Fibroblast of skin of right biceps (primary cell): Measurements from ENCODE around the gene ZDHHC22.

Experiments
- DNase-seq: peaks from one replicate; pipeline ENCODE4 v3.0.0-alpha.2; 2013

ZDHHC22 gene, protein sequence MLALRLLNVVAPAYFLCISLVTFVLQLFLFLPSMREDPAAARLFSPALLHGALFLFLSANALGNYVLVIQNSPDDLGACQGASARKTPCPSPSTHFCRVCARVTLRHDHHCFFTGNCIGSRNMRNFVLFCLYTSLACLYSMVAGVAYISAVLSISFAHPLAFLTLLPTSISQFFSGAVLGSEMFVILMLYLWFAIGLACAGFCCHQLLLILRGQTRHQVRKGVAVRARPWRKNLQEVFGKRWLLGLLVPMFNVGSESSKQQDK

DNA sequence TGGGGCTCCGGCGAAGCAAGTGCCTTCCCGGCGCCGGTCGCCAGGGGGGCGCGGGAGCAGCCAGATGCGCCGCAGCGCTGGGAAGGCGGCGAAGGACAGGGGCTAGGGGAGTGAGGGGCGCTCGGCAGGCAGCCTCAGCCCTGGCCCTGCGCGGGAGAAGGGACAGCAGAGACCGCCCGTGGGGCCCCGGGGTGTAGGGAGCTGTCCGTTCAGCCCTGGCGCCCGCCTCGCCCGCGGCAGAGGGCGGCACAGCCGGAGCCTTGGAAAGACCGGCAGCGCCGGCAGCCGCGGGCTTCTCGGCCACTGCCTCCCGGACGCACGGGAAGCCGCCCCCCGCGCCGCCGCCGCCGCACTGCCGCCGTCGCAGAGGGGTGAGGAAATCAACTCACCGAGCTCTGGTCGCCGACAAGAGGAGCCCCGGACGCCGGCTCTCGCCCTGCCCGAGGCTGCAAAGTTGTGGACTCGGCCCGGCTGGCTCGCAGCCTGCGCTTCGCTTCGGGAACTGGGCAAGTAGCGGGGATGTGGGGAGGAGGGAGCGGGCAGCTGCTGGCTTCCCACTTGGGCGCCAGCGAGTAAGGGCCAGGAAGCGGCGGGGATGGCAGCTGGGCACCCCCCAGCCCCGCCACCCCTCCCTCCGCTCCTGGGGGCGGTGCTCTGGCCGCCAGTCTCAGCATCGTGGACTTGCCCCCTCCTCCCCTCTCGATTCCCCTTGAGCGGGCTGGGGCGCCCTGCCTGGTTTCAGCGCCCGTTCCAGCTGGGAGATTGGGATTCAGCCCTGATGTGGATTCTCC, at the start of gene ZDHHC22:
TSS of gene ZDHHC22 (minus strand) at position 578 of the 791 bp plus-strand sequence. CDS start 2,053 bp downstream, outside the sequence.
- DNase-seq, result peak; percentile 22

DNA sequence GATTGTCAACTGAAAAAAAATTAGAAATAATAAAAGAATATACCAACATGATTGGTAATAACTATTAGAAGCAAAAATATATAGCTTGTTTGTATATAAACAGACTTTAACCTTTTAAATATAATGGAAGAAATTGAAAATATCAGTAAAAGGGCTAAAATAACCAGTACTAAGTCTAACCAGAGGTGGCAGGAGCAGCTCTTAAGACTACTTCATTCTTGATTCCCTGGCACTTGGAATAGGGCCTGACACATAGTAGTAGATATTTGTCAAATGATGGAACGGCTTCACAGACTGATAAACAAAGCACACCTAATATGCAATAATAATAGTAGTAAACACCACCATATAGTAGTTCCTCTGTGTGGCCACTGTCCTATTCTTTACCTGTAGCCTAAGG, 49.4 kb upstream of the ZDHHC22 start:
- DNase-seq, result no peak

DNA sequence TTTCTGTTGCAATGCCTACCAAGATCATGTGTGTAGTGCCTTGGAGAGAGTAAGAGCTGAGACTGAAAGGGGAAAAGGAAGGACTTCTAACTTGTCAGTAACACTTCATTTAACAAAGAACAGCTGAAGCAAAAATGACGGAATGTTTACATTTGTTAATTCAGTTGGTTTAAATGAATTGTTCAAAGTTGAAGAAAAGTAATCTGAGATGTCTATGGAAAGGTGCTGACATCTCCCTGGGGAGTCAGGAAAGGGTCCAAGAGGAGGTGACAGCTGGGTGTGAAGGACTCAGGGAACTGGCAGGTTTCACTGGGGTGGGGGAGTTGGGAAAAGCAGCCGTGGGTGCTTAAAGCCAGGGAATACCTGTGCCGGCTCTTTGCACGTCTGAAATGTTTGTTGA, 47.9 kb upstream of the ZDHHC22 start:
- no peak for DNase-seq

DNA sequence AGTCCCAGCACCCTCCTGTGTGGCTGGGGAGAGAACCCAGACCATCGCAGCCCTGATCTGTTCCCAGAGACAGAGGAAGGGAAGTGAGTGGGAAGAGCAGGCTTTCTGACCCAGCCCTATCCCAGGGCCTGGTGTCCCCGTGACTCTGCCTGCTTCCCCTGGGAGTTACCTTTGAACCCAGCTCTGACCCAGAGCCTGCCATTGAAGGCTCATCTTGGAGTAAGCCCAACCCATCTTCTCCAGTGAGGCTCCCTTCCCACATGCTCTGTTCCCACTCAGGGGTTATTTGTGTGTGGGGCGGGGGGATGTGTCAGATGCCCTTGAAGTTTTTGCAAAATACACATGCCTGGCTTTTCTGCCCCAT, 46.0 kb upstream of the ZDHHC22 start:
- DNase-seq, result no peak

DNA sequence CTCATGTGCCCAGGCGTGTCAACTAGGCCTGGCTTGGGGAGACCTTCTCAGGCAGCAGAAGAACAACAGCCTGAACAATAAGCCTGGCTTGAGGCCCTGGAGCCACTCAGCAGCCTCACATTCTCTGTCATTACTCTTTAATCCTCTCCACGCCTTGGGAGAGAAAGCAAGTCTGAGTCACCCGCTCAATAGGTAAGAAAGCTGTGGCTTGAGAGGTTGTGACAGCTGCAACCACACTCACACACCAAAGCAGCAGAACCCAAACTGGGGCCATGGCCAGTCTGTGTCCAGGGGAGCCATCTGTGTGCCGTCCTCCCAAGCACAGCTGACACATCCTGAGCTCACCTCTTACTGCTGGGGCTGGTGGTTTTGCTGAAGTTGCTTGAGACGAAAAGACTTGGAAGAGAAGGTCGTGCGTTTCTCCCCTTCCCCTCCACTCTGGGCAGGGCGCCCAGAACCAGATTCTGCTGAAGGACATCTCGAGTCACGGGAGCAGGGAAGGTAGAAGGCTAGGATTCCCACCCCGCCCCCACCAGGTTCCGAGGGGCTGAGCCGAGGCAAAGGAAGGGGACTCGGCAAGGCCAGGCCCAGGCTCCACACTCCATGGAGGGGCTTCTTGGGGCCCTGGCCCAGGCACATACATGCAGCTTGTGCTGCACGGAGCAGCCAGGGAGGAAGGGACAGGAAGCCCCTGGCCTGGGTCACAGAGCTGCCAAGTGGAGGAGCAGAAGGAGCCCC, 45.5 kb upstream of the ZDHHC22 start:
- DNase-seq, result peak; percentile 42

DNA sequence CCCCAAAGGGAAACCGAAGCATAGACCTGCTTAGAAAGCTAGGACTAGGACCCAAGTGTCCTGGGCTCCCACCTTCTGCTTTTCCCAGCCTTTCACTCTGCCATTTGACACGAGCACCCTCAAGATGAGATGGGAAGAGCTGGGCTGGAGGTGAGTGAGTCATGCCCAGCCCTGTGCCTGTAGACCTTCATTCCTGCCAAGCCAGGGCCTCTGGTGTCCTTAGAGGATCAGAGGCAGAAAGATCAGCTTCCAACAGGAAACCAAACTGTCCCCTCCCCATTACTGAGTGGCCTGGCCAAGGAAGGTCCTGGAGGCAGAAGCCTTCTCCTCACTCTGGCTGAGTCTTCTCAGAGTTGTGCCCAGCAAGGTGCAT, 43.5 kb upstream of the ZDHHC22 start:
- no peak for DNase-seq

DNA sequence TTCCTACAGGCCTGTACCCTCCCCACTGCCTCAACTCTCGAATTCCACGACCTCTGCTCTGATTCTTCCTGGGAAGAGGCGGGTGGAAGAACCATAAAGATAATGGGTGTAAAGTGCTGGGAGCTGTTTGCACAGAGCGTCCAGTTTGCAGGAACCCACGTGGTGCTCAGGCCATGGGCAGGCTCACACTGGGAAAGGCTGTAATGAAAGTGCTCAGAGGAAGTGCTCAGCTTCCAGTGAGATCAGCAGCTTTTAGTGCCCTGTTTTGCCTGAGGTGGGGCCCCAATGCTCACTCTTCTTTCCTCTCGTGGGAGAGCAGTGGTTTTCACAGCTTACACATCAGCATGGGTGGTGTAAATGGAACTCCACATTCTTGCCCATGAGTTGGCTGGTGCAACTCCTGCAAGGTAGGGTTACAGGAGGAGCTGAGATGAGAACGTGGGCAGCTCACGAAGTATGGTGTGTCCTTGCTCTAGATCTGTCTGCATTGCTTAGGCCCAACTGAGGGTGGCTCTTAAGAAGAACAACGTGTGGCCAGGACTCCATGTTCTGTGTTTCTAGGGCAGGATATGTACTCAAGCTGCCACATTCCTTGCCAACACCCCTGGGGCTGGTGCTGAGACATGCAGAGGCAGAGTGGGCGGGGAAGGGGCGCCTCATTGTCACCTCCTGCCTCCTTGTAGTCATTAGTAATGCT, 43.0 kb upstream of the ZDHHC22 start:
- no peak for DNase-seq

DNA sequence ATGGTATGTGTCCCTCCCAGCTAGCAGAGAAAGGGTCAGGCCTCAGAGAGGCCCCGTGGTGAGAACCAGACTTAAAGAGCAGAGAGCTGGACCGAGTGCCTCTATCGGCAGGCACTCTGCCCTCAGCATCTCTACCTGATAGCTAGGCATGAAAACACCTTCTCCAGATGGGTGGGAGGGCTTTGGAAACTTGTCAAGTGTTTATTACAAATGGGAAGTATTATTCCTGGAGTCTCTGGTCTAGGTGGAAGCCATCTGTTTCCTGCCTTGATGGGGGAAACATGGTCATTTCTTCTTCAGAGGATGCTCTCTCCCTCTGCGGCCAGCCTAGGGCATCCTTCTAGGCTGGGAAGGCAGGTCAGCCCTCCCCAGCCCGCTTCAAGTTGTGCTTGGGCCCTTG, 42.3 kb upstream of the ZDHHC22 start:
- no peak for DNase-seq

DNA sequence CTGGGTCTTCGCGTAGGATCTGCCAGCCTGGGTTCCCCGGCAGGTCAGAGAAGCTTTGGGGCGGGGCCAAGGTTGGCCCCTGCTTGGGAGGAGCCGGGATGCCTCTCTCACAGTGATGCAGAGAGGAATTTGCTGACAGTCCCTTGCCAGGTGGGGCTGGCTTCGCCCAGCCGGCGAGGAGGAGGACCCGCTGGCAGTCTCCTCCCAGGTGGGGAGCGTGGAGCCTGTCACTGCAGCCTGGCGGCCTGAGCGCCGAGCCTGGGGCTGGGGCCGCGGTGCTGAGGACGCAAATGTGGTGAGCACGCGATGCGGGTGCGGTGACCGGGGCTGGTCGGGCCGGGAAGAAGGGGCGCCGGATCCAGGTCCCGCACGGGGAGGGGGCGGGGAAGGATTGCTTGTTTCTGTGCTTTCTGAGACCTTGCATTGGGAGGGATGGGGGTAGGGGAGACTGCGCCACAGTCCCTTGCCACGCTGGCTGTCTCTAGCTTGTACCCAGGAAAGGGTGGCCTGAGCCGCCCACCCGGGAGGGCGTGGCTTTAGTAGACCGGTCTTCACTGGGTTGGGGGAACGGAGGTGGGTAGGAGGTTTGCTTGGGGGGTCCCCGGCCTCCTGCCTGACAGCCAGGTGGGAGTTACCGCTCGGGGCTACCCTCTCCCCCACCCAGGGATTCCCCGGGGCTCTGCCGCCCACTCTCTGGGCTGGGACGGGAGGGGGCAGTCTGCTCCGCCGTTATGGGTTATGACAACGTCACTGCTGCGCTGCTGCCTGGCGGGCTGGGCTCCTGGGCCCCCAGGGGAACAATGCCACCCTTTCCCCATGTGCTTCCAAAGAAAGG, 40.2 kb upstream of the ZDHHC22 start, which contains the start of gene TMEM63C:
TSS of gene TMEM63C (plus strand) at position 196 of the 835 bp plus-strand sequence. CDS start 37,016 bp downstream, outside the sequence.
- peak; percentile 12 for DNase-seq

DNA sequence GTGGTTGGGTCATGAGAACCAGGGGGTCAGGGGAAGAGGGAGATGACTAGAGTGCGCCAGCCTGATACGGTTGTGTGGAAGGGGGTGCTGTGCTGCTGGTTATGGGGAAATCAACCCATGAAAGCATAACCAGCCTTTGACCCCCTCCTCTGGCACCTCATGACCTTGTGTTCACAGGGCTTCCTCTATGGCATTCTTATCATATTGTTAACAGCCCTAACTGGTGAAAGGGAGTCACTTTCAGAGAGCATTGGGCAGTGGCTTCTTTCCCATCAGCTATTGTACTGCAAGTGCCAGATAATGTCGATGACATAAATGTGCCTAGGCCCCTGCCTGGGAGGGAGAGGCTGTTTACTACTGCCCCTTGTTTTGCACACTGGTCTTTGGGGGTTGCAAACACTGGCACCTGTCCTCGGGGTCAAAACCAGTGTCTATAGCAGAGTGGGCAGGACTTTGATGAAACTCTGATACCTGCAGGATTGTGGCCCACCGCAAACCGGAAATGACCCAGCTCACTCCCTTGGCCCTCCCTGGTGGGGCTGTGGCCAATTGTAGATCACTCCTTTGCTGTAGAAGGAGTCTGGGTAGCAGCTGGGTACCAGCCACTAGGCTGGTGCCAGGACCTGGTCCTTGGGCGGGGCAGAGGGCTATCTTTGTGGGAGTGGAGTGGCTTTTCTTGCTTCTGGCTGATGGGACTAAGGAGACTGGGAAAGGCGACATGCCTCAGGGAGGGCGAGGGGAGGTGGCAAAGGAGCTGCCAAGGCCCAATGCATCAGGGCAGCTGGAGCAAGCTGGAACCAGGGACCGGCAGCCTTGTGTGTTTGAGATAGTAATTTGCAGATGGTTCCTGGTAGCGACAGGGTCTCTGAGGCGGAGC, 39.4 kb upstream of the ZDHHC22 start:
- DNase-seq, result no peak

DNA sequence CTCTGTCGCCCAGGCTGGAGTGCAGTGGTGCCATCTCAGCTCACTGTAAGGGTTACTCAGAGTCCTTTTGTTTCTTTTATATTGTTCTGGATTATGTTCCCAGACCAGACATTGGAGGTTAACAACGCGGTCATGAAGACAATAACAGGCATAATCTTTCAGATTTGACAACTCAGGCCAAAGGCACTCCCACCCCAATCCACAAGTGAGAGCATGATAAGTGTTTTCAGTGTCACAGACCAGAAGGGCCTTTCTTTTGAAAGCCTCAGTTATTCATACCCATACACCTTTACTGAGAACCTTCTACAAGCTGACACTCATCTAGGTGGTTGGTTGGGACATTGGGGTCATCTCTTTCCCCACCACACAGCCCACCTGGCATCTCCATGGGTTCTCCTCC, 37.1 kb upstream of the ZDHHC22 start:
- no peak for DNase-seq

DNA sequence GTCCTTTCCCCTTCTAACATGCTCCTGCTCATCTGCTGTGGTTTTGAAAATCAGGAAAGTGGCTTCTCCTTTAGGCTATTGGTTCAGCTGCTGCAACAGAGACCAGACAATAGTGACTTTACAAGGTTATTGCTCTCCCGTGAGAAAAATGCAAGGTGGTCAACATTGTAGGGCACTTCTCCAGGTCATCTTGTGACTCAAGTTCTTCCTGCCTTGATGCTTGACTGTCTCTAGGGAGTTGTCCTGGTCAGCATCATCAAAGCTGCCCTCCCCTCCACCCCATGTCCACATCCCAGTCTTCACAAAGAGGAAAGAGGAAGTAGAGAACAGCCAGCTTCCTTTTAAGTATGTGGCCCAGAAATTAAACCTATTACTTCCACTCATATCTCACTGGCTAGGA, 36.1 kb upstream of the ZDHHC22 start:
- no peak for DNase-seq

DNA sequence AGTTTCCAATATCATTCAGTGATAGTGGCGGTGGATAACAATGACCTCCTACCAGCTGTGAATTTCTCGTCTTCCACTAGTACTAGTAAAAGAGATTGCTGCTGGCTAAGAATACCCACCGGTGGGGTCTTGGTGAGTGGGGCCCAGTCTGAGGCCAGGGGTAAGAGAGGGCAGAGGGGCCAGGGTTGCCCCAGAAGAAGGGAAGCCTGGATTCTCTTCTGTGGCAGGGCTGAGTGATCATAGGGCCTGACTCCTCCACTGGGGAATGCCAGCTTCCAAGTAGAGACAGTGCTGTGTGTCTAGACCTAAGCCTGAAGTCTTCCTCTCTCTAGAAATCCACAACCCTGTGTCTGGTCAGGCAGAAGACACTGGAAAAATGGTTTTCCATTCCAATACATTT, 34.3 kb upstream of the ZDHHC22 start:
- no peak for DNase-seq

DNA sequence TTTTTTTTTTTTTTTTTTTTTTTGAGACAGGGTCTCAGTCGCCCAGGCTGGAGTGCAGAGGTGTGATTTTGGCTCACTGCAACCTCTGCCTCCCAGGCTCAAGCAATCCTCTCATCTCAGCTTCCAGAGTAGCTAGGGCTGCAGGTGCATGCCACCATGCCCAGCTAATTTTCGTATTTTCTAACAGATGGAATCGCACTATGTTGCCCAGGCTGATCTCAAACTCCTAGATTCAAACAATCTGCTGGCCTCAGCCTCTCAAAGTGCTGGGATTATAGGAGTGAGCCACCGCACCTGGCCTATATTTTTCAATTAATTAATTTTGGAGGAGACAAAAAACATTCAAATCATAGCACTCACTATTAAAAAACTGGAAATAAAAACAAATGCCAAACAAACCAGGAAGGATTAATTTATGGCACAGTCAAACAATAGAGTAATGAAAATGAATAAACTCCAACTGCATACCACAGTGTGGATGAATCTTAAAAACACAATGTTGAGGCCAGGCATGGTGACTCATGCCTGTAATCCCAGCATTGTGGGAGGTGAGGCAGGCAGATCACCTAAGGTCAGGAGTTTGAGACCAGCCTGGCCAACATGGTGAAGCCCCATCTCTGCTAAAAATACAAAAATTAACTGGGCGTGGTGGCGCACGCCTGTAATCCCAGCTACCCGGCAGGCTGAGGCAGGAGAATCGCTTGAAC, 32.5 kb upstream of the ZDHHC22 start:
- peak; percentile 12 for DNase-seq

DNA sequence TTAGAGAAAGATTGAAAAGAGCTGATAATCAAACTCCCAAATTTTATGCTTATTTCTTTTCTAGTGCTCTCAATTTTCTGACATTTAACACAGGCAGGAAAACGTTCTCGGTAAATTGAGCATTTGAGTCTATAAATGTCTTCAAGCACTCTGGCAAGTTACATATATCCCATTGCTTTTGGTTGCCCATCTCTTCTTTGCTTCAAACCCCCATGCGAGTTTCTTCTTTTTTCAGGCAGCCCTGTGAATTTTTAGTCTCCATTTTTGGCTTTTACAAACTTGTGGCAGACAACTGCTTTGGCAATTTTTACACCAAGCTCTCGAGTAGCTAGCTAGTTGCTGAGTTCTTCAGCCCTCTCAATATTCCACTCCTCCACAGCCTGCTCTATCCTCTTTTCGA, 31.3 kb upstream of the ZDHHC22 start:
- DNase-seq, result no peak

DNA sequence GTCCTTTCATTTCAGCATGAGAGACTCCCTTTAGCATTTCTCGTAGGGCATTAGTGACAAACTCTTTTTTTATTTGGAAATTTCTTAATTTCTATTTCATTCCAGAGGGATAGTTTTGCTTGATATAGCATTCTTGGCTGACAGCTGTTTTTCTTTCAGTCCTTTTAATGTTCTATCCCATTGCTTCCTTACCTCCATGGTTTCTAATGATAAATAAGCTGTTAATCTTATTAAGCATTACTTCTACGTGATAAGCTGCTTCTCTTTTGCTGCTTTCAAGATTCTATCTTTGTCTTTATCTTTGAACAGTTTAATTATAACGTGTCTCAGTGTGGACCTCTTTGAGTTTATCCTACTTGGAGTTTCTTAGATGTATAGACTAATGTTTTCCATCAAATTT, 28.5 kb upstream of the ZDHHC22 start:
- no peak for DNase-seq

DNA sequence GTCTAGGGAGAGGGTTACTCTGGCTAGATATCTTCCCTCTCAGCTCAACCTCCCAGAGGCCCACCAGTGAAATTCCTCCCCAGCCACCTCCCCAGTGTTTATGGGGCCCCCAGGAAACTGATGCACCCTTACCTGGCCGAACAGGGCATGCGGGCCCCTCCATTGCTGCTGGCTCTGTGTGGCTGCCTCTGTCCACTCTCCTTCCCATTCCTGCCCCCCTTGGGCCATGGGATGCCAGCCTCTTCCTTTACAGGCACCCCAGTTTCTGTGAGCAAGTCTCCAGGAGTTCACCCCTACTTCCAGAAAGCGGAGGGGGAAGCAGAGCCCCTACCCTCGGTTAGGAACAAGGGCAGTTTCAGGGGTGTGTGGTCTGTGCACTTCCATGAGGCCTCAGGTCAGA, 19.4 kb upstream of the ZDHHC22 start:
- DNase-seq, result no peak

DNA sequence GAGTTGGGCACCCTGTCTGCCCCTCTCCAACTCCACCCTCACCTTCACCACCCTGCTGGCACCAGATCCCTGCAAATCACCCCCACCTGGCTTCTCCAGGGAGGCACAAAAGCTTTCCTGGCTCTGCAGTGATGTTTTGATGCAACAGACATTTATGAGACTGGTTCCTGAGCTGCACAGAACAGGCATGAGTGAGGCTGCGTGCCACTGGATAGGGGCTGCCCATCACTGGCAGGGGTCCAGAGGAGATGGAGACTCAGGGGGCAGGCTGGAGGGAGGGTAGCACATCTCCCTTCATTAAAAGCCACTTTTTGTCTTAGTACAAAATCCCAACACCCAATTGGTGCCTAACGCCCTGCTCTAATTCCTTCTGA, 17.3 kb upstream of the ZDHHC22 start:
- DNase-seq, result no peak

DNA sequence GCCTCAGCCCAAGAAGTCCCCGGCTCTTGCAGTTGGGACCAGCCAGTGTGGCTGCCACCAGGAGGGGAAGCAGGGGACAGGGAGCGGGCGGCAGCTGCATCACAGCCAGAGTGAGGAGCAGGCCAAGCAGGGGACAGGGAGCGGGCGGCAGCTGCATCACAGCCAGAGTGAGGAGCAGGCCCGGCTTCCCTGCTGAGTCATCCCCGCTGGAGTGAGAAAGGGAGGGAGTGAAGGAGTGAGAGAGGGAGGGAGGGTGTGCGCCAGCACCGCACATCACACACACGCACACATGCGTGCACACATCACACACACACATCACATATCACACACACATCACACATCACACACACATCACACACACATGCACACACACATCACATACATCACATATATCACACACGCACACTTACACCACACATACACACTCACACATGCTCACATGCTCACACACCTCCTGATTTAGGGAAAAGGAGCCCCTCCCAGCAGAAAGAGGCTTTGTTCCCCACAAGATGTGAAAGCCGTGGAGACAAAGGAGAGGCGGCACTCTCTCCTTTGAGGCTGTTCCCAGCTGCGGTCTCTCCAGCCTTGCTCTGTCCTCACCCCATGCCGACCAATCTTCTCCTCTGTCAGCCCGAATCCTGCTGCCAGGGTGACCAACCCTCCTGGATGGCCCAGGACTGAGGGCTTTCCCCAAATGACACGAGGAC, 16.7 kb upstream of the ZDHHC22 start:
- DNase-seq, result peak; percentile 73

DNA sequence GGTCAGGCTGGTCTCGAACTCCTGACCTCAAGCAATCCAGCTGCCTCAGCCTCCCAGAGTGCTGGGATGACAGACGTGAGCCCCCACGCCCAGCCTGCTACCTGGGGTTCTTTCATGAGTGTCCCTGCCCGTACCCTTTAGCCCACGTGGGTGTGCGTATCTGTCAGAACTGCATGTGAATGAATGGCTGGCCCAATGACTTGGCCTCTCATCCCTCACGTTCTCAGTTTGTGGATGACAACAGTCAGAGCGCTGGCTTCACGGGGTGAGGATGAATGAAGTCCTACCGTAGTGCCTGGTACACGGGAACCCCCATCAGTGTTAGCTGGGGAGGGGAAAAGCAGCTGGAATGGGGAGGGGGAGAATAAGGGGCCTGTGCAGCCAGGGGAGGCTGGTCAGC, 16.1 kb upstream of the ZDHHC22 start:
- DNase-seq, result no peak
